OCI-LY1 (cell line): ENCODE data around the gene GPX5.

Experiments used
- CTCF ChIP-seq: fragments of 200-600 bp; sonication (generic), shearing (Covaris generic); IDR thresholded peaks from 2 replicates; pipeline ENCODE4 v1.5.1; 2017; ENCODE audit warnings: mild to moderate bottlenecking, antibody characterized with exemption, low read length, moderate library complexity, mixed read lengths
- EZH2 ChIP-seq: fragments of 200-600 bp; sonication (generic), shearing (Covaris generic); IDR thresholded peaks from 2 replicates; pipeline ENCODE4 v1.8.0; 2017; ENCODE audit warnings: borderline replicate concordance, mixed run types, mild to moderate bottlenecking, antibody characterized with exemption, low read length, moderate library complexity, mixed read lengths

GRCh38 chr6:28553986-28554881 lies 28.6 kb downstream of the GPX5 start:
- TF ChIP-seq CTCF (no peak), EZH2 (no peak)
